Lower lobe of right lung (tissue), 2 donors: ENCODE data around the gene TTPAL. TPM values are rescaled to one million over a fixed set of nuclear protein-coding genes. Genes with fewer than 3 reads are reported as not detected.

Experiments used
- ATAC-seq, 2 donors: fragments of 200-7000 bp; cut with Tn5 transposase; one replicate each; pipeline ENCODE4 v1.9.1; 2020 to 2022; ENCODE audit warnings: mild to moderate bottlenecking in 2 of 2, moderate library complexity in 2 of 2
- DNase-seq: peaks from one replicate; pipeline ENCODE4 v3.0.0-alpha.2; 2020
- H3K27ac ChIP-seq: fragments of 200-600 bp; one replicate; pipeline ENCODE4 v1.8.0; 2022
- H3K27me3 ChIP-seq: fragments of 200-600 bp; one replicate; pipeline ENCODE4 v1.8.0; 2022; ENCODE audit warnings: low read depth
- H3K36me3 ChIP-seq: fragments of 200-600 bp; one replicate; pipeline ENCODE4 v1.8.0; 2022; ENCODE audit warnings: mild to moderate bottlenecking
- H3K4me1 ChIP-seq: fragments of 200-600 bp; one replicate; pipeline ENCODE4 v1.8.0; 2022
- H3K4me3 ChIP-seq: fragments of 200-600 bp; one replicate; pipeline ENCODE4 v1.8.0; 2022; ENCODE audit warnings: mild to moderate bottlenecking
- H3K9me3 ChIP-seq: fragments of 200-600 bp; one replicate; pipeline ENCODE4 v1.8.0; 2022
- intact Hi-C: fragments of 100-400 bp; cut with DNase I; formaldehyde crosslinking; loops from one replicate; pipeline ENCODE4 v1.11.0; 2022
- total RNA-seq: library from RNA; stranded (reverse); fragmentation: NEBNext Ultra II Directional; extraction: Animal tissue kit (Norgen Biotek cat#: 25700); gene quantifications from one replicate; pipeline ENCODE4 v1.2.1, GENCODE V29; 2021
- TF ChIP-seq, protein P1 (sequence below): fragments of 200-600 bp; IDR thresholded peaks from one replicate; pipeline ENCODE4 v1.8.0; 2022; ENCODE audit warnings: antibody characterized with exemption, mild to moderate bottlenecking
- donor health status: DM: no; HTN: yes; CAD: no; lungs with severe emphysema.

TTPAL gene
- total RNA-seq, 1 donor from 2014 or later: 9.6 TPM

DNA sequence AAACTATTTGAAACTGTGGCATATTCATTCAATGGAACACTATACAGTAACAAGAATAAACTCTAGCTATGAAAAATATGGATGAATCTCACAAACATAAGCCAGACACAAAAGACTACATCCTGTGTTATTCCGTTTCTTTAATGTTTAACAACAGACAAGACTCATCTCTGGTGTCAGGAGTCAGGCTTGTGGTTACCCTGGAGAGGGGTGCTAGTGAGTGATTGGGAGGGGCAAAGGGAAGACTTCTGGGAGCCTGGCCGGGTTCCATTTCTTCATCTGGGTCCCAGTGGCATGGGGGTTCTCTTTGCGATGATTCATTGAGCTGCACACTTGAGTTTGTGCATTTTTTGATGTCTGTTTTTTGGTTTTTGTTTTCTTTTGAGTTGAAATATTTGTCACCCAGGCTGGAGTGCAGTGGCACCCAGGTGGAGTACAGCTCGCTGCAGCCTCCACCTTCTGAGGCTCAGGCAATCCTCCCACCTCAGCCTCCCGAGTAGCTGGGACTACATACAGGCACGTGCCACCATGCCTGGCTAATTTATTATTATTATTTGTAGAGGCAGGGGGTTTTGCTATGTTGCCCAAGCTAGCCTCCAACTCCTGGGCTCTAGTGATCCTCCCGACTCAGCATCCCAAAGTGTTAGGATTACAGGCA, 21.2 kb upstream of the TTPAL start:
- intact Hi-C loops: no loop called here
- H3K27ac ChIP-seq: no peak overlapping the region
- no peak overlapping the region for H3K4me3 ChIP-seq
- DNase-seq (no peak), ATAC-seq (no peak)
- TF ChIP-seq, protein P1, sequence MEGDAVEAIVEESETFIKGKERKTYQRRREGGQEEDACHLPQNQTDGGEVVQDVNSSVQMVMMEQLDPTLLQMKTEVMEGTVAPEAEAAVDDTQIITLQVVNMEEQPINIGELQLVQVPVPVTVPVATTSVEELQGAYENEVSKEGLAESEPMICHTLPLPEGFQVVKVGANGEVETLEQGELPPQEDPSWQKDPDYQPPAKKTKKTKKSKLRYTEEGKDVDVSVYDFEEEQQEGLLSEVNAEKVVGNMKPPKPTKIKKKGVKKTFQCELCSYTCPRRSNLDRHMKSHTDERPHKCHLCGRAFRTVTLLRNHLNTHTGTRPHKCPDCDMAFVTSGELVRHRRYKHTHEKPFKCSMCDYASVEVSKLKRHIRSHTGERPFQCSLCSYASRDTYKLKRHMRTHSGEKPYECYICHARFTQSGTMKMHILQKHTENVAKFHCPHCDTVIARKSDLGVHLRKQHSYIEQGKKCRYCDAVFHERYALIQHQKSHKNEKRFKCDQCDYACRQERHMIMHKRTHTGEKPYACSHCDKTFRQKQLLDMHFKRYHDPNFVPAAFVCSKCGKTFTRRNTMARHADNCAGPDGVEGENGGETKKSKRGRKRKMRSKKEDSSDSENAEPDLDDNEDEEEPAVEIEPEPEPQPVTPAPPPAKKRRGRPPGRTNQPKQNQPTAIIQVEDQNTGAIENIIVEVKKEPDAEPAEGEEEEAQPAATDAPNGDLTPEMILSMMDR: no peak
- H3K27me3 ChIP-seq: no peaks in the 10 kb centered on the region
- H3K9me3 ChIP-seq: no peaks in the 10 kb centered on the region
- H3K4me1 ChIP-seq: peaks cover 17% of the 10 kb centered on the region
- no peaks in the 10 kb centered on the region for H3K36me3 ChIP-seq

DNA sequence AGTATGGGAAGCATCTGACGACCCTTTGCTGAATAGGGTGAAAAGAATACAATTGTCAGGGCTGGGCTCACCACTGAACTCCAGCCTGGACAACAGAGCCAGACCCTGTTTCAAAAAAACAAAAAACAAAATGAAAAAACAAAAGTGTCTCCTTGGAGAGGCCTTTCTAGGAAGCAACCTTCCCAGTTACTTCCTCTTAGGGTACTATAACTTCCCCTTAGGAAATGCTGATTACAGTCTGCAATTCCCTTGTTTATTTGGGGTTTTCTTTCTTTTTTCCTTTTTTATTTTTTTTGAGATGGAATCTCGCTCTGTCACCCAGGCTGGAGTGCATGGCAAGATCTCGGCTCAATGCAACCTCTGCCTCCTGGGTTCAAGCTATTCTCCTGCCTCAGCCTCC, 20.5 kb upstream of the TTPAL start:
- TF ChIP-seq, protein P1: no peak
- Histone ChIP-seq H3K9me3 (no peaks in the 10 kb centered on the region), H3K36me3 (no peaks in the 10 kb centered on the region), H3K27ac (no peak overlapping the region), H3K4me1 (peaks cover 13% of the 10 kb centered on the region), H3K4me3 (no peak overlapping the region), H3K27me3 (no peaks in the 10 kb centered on the region)
- DNase-seq (no peak), ATAC-seq (no peak)
- intact Hi-C loops: no loop called here

DNA sequence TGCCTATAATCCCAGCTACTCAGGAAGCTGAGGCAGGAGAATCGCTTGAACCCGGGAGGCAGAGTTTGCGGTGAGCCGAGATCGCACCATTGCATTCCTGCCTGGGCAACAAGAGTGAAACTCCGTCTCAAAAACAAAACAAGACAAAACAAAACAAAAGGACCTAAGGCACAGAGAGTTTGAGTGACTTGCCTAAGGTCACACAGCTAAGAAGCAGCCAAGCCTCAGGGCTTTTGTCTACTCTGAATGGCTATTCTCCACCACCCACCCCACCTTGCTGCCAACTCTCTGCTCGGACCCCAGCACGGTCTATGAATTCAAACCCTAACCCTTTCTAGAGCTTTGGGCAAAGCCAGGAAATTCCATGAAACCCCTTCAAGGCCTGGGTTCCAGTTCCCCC, 19.1 kb upstream of the TTPAL start:
- no peak for DNase-seq
- intact Hi-C loops: no loop called here
- H3K36me3 ChIP-seq: no peaks in the 10 kb centered on the region
- H3K4me1 ChIP-seq: peaks cover 7% of the 10 kb centered on the region
- no peak overlapping the region for H3K4me3 ChIP-seq
- H3K27me3 ChIP-seq: no peaks in the 10 kb centered on the region
- TF ChIP-seq, protein P1: no peak
- H3K27ac ChIP-seq: no peak overlapping the region
- ATAC-seq: no peak
- H3K9me3 ChIP-seq: no peaks in the 10 kb centered on the region

DNA sequence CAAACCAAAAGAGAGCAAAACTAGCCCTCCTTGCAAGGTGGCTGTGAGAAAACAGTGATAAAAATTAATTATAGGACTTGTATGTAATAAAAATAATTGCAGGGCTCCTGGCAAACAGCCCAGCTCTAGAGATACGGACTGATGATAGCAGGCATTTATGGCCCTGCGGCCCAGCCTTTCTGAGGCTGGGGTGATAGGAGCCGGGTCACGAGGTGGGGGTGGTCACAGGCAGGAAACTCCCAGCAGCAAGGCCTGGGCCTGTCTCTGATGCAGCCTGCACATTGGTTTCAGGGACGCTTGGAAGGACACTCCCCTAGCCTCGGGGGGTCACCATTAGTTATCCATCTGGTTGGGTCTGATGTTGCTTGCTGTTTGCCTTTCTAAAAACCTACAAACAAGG, 18.7 kb upstream of the TTPAL start:
- H3K27ac ChIP-seq: no peak overlapping the region
- H3K9me3 ChIP-seq: no peaks in the 10 kb centered on the region
- DNase-seq (no peak), ATAC-seq (peak in 1 of 2 donors; percentile 29)
- peaks cover 7% of the 10 kb centered on the region for H3K4me1 ChIP-seq
- intact Hi-C loops: no loop called here
- no peak overlapping the region for H3K4me3 ChIP-seq
- TF ChIP-seq, protein P1: no peak
- no peaks in the 10 kb centered on the region for H3K36me3 ChIP-seq
- H3K27me3 ChIP-seq: no peaks in the 10 kb centered on the region

DNA sequence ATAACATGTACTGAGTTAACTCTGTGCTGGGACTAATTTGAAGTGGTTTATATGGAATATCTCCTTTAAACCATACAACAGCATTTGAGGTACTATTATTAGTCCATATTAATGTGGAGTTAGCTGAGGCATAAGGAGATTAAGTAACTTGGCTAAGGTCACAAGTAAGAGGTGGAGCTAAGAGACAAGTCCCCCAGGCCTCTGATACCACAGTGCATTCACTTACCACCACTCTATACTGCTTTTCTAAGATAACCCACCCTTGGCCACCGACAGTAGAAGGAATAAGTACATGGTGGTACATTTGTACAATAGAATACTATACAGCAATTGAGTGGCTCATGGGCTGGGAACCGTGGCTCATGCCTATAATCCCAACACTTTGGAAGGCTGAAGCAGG, 16.4 kb upstream of the TTPAL start:
- H3K36me3 ChIP-seq: no peaks in the 10 kb centered on the region
- TF ChIP-seq, protein P1: no peak
- H3K9me3 ChIP-seq: no peaks in the 10 kb centered on the region
- DNase-seq: no peak
- ATAC-seq: no peak
- peaks cover 7% of the 10 kb centered on the region for H3K4me1 ChIP-seq
- H3K4me3 ChIP-seq: no peak overlapping the region
- H3K27ac ChIP-seq: no peak overlapping the region
- no peaks in the 10 kb centered on the region for H3K27me3 ChIP-seq
- intact Hi-C loops: no loop called here
